ENCODE results near the gene SMAD1.
A peak's percentile ranks its signal among the peaks of the same experiment; 100 is the strongest.
"Not testable (repeated sequence)": the region's sequence is repeated elsewhere in the genome, so short reads cannot be mapped to it uniquely, and the experiment has no call there.

The SMAD1 gene

DNA sequence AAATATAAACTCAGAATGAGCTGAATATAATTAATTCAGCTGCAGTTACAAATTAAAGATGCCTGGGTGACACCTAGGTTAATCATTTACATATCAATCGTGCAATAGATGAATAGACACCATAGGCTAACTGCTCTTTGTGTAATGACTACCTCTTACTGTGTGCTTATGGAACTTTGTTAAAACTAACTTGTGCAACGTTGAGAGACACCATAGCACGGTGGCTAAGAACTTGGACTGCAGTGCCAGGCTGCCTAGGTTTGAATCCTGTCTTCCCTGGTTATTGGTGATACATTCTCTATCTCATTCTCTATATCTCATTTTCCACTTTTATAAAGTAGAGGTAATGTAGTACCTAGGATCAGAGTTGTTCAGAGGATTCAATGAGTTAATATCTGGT lies 46.9 kb downstream of the SMAD1 start:
- no peak for DNase-seq (ENCODE audit: low spot score)

DNA sequence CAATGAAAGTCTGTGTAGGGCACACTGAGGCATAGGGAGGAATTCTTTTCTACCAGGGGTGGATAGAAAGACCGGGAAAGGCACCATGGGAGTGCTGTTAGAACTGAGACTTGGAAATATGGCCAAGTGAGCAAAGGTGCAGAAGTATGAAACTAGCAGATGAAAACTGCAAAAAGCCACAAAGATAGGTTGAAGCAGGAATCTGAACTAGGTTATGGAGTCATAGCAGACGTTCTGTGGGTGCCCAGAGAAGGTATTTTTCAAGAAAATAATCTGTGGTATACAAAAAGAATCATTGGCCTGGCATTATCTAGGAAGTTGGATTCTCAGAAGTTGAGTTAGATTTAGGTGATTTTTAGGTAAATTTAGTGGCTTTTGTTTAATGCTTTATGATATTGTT lies 48.5 kb downstream of the SMAD1 start:
- no peak for DNase-seq (ENCODE audit: low spot score)

DNA sequence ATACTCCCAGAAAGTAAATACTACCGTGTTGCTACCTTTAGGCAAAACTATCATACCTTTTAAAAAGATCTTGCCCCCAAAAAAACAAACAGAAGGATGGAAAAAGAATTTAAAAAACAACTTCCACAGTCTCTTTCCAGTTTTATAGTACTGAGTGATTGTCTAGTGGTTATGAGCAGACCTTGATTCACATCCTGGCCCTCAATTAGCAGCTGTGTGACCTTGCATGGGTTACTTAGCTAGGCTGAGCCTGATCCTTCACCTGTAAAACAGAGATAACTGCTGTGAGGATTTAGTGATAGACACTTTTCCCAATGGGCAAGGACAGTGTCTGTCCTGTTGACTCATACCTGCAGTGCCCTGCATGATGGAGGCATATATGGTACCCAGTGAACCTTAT lies 49.0 kb downstream of the SMAD1 start:
- DNase-seq (ENCODE audit: low spot score) = no peak

DNA sequence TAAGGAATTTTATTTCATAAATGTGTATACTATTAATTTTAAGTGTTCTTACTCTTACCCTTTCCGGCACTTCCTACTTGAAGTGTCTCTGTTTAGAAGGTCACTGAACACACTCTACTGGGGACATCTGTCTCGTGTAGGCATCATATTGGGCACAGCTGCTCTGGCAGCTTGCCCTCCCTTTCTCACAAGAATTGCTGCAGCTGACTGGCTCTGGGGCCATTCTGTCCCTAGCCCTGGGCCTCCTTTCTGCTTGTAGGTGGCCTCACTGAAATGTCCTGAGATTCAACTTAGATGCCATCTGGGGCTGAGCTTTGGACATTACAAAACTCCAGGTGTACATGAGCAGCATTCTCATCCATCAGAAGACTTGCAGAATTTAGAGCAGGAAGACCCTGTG lies 49.6 kb downstream of the SMAD1 start:
- no peak for DNase-seq (ENCODE audit: low spot score)

DNA sequence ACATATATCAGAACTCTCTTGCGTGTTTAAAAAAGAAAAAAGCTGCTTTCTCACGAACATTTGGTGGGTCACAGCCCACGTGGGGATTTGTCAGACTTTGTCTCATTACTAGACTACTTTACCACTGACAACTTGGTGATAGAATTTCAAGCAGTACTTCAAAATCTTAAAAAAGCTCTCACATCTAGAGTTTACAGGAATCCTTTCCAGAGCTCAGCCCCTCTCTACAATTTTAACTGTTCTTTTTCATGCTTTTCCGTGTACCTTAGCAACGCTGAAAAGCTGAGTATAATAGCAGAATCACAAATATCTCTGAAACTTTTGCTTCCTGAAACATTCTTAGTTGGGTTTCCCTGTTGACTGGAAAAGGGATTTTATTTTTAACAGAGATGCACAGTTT lies 50.2 kb downstream of the SMAD1 start:
- no peak for DNase-seq (ENCODE audit: low spot score)

DNA sequence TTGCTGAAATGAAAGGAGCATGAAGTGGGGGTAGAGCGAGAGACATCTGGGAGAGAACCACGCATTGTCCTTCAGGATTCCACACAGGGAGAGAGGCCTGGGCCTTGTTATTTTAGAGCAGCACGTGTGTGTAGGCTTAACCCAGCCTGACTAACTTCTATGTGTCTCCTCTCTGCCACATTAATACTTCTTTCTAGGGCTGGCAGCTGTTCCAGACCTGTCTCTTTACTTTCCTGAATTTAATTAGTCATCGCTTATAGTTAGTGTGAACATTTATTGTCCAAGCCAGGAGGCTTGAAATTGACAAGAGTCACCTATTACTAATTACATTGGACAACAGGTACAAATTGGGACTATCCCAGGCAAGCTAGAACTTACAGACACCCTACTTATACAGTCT lies 51.3 kb downstream of the SMAD1 start:
- no peak for DNase-seq (ENCODE audit: low spot score)

DNA sequence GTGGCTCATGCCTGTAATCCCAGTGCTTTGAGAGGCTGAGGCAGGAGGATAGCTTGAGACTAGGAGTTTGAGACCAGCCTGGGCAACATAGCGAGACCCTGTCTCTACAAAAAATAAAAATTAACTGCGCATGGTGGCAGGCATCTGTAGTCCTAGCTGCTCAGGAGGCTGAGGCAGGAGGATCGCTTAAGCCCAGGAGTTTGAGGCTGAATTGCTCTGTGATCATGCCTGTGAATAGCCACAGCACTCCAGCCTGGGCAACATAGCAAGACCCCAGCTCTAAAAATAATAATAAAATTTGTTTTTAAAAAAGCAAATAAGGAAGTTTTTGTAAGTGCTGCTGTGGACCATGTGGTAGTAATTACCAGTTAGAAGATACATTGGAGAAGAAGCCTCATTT lies 51.8 kb downstream of the SMAD1 start:
- DNase-seq (ENCODE audit: low spot score) = not testable (repeated sequence)

DNA sequence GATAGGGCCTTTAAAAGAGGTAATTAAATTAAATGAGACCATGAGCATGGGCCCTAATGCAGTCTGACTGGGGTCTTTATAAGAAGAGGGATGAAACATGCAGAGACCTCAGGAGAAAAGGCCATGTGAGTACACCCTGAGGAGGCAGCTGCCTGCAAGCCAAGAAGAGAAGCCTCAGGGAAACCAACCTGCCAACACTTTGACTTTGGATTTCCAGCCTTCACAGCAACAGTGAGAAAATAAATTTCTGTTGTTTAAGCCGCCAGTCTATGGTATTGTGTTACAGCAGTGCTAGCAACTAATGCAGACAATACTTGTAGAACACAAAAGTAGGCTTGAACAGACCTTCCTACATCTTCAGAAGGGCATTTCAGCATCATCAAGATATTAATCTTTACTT lies 52.3 kb downstream of the SMAD1 start:
- no peak for DNase-seq (ENCODE audit: low spot score)

DNA sequence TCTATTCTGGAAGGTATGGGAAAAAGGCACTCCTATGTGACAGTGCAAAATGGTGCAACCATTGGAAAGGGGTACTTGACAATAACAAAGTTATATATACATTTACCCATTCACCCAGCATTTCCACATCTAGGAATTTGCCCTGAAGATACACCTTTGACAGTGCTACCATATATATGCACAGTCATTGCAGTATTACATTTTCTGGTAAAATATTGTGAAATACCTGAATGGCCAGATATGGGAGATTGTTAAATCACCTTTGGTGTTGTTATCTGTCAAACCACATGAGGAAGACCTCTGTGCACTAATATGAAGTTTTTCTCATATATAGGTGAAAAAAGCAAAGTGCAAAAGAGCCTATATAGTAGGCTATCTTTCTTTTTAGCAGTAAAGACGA lies 53.5 kb downstream of the SMAD1 start:
- DNase-seq (ENCODE audit: low spot score) = no peak

DNA sequence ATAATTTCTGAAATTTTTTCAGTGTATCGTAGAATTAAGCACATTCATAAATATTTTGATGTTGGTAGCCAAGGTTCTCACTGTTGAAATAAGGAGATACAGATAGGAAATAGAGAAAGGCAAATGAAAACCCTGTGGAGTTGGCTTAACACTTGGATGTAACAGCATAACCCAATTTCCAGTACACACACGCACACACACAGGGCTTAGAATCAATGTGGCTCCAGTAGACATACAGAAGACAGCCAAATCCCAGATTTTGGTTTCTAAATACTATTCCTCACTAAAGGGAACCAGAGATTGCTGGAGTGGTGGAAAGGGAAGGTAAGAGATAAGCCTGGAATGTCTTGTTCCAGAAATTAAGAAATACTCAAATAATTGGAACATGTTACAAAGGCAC lies 54.4 kb downstream of the SMAD1 start:
- peak; percentile 60 for DNase-seq (ENCODE audit: low spot score)

DNA sequence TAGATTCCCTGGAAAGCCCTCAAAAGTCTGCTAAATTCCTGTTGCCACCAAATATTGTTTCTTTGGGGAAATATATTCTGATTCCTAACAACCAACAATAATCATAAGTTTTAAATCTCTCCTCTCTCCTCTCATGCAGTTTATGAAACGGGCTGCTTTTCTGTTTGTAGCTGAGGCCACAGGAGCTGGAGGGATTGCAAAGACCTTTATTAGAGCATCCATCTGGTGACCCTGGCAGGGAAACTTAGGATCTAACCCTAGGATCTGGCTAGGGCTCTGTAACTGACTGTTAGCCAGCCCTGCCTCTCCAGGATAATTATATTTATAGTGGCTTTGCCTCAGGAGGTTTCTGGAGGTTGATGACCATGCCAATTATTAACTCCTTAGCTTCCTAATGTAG lies 56.9 kb downstream of the SMAD1 start:
- peak; percentile 84 for DNase-seq (ENCODE audit: low spot score)

DNA sequence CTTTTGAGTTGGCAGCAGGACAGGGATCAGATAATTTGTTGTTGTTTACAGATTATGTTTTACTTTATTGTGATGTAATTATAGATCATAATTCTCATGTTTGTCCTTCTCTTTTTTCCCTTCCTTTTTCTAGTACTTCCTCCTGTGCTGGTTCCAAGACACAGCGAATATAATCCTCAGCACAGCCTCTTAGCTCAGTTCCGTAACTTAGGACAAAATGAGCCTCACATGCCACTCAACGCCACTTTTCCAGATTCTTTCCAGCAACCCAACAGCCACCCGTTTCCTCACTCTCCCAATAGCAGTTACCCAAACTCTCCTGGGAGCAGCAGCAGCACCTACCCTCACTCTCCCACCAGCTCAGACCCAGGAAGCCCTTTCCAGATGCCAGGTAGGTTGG lies 58.0 kb downstream of the SMAD1 start:
- no peak for DNase-seq (ENCODE audit: low spot score)

DNA sequence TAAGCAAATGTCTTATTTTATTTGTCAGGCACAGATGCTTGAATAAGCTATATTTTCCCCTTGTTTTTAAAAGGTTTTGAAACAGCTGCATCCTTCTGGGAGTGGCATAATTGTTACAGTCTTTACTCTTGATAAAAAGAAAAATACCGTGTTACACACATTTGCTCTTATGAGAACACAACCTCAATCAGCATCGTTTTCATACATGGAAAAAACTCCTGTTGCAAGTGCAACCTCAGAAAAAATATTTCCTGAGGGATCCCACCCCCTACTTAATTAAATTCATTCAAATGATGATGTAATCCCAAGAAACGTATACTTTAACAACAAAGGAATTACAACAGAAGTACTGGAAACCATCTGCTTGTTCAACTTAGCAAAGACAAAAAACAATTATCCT lies 58.6 kb downstream of the SMAD1 start:
- DNase-seq (ENCODE audit: low spot score) = no peak

DNA sequence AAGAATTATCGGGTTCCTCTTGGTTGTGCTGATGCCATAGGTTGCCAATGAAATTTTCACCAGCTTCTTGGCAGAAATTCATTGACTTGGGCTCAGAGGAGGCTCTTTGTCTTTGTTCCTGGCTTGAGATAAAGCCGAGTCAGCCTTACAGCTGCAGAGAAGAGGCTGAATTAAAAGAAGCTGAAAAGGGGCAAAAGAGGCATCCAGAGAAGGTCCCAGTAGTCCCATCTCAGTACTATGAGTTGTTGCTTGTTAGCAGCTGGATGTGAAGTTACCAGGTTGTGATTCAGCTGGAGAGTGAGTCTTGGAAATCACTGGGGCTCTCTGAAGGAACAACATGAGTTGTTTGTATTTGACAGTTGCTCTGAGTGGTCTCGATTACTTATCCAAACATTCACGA lies 59.7 kb downstream of the SMAD1 start:
- DNase-seq (ENCODE audit: low spot score) = no peak

DNA sequence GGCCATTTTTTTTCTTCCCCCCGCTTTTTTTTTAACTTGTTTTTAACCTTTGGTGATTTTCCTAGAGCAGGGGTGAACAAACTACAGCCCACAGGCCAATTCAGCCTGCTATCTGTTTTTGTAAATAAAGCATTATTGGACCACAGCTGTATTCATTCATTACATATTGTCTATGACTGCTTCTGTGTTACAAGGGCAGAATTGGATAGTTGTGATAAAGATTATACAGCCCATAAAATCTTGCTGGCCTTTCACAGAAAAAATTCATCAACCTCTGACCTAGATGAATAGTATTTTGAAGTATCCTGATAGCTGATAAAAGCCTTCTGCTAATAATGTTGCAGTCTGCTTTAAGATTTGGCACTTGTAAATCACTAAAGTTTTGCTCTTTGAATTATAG lies 63.4 kb downstream of the SMAD1 start:
- no peak for DNase-seq (ENCODE audit: low spot score)

DNA sequence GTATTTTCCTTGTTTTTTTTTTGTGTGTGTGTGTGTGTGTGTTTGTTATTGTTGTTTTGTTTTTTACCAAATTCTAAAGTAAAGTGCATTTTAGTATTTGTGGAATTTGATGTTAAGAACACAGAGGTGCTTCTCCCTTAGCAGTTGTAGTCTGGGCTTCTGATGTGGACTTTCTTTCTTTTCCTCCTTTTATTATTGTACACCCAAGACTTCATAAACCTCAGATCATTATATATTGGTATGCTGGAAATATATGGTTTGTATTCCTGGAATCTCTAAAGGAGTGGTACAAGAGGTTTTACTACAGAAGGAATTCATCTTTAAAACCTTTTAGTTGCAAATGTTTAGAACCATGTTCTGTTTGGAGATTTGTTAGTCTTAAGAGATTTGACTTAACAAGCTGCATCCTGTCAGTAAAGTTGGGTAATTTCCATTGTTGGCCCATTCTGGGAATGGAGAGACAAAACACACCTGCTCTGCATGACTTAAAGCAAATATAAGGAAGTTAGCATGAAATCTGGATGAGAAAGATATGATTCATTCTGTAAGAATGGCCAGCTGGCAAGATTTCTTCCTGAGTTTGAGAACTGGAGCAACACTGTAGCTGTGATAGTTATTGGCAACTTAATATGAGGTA lies 64.0 kb downstream of the SMAD1 start:
- no peak for DNase-seq (ENCODE audit: low spot score)

DNA sequence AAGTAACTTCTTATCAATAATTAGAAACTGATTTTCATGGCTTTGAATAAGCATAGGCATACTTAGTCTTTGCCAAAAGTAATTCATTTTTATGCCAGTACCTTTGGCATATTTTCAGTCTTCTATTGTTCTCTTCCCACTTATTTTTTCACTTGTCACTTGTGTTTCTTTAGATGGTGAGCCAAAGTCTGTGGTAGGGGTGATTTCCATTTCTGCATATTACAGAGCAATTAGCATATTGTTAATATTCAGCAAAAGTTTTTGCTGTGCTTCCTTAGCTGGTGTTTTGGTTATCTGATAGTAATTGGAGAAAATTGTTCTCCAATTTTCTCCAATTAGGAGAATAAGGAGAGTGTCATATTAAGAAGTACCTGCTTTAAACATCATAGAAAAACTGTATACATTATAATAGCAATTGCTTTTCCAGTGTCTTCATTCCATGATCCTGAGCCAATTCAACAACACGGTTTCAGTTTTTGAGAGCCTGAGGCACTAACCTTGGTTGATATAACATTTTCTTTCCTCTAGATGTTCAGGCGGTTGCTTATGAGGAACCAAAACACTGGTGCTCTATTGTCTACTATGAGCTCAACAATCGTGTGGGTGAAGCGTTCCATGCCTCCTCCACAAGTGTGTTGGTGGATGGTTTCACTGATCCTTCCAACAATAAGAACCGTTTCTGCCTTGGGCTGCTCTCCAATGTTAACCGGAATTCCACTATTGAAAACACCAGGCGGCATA lies 64.7 kb downstream of the SMAD1 start:
- DNase-seq (ENCODE audit: low spot score) = no peak

DNA sequence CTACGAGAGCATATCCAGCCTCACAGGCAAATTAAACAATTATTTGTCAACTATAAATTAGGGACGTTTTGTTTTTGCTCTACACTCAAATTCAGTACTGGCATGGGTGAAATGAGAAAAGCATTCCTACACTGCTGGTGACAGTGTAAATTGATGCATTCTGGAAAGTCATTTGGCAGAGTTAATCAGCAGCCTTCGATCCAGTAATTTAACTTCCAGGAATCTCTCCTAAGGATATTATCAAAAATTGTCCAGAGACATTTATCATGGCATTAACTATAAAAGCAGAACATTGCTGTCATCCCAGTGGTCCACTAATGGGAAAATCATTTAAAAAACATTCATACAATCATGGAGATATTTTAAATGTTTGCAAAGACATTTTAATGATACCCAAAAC lies 70.0 kb downstream of the SMAD1 start:
- DNase-seq (ENCODE audit: low spot score) = no peak

DNA sequence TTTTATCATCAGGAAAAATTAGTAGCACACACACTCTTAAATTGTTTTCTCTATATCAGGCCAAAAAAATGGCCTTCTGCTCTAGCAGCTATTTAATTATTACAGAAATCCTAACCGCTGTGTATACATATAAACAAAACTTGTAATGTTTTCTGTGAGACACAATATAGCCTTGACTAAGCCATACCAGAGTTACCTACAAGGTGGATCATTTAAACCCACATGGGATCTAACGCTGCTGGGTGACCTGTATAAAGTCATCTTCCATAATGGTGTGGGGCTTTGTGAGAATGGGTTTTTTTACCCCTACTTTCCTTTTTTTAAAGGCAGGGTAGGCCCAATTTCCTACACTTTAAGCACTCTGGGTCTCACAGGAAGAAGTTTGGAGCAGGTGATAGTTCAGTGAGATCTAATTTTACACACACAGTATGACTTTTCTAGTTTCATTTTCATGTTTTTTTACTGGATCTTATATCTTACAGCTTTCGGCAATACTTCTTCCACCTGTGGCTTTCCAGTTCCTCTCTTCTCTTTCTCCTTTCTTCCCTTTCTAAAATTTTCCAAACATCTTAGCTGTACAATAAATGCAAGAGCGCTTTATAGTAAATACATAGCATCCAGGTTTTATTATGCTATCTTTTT lies 70.6 kb downstream of the SMAD1 start:
- no peak for DNase-seq (ENCODE audit: low spot score)

DNA sequence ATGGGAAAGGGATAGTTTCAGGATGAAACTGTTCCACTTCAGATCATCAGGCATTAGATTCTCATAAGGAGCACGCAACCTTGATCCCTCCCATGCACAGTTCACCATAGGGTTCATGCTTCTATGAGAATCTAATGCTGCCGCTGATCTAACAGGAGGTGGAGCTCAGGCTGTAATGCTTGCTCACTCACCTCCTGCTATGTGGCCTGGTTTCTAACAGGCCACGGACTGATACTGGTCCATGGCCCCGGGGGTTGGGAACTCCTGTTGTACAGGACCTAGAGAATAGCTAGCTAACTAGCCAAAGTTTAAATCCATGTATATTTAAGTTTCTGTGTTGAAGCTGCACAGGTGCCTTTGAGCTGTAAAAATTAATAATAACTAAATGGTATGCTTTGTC lies 71.7 kb downstream of the SMAD1 start:
- no peak for DNase-seq (ENCODE audit: low spot score)

DNA sequence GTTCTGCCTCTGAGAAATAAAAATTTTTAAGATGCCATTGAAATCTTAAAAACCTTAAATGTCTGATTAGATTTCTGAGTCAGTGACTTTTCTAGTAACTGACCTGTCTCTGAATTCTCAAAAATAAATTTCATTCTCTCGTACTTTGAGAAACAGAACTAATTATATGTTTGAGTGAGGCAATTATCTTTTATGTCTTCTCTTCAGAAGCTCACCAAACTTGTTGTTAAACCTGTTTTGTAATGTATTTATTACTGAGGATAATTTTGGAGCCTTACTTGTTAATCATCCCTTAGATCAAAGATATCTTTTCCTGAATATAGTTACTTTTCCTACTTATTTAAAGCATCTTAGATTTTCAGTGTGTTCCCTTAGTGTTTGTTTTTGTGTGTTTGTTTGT lies 73.0 kb downstream of the SMAD1 start:
- DNase-seq (ENCODE audit: low spot score) = no peak

DNA sequence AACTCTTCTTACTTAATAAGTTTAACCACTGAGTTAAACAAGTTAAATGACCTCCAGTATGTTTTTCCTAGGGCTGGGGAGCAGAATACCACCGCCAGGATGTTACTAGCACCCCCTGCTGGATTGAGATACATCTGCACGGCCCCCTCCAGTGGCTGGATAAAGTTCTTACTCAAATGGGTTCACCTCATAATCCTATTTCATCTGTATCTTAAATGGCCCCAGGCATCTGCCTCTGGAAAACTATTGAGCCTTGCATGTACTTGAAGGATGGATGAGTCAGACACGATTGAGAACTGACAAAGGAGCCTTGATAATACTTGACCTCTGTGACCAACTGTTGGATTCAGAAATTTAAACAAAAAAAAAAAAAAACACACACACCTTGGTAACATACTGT lies 76.1 kb downstream of the SMAD1 start:
- DNase-seq (ENCODE audit: low spot score) = peak; percentile 51

DNA sequence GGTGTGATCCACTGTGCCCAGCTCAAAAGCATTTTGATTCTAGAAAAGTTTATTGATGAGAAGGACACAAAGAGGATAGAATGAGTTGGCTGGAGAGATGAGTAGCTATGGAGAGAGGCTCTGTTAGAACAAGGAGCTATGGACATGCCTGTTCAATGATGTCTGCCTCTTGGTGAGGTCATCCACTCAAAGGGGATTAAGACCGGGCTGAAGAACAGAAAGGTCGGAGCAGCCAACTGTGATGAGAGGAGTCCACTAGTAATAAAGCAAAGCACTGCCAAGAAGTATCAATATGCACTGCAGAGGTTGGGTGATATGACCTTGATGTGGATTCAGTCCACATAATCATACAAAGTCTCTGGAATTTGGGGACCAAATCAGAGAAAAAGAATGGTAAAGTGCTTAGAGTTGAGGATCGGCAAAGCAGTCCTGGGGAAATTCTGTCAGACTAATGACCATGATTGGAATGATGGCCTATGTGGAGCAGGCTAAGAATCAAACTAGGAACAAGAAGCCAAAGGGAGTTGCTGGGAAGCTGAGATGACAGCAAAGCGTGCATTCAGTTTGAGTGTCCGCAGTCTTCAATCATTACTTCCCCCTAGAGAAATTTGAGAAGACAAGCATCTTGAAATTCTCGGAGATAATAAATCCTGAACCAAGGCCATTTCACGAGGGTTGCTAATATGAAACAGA lies 81.8 kb downstream of the SMAD1 start:
- DNase-seq (ENCODE audit: low spot score) = no peak

All from cerebellar cortex (tissue), 1 donor.